Sigmoid colon (tissue), 7 donors: ENCODE data around the gene SPIRE1. TPM values are rescaled to one million over a fixed set of nuclear protein-coding genes. Genes with fewer than 3 reads are reported as not detected.
A peak's percentile ranks its signal among the peaks of the same experiment; 100 is the strongest.
"Not testable (repeated sequence)": the region's sequence is repeated elsewhere in the genome, so short reads cannot be mapped to it uniquely, and the experiment has no call there.

Source experiments
- DNase-seq: peaks from one replicate; pipeline ENCODE4 v3.0.0-alpha.2; 2019
- H3K27ac ChIP-seq, 4 donors: fragments of 200-600 bp; sonication (generic); one replicate each; pipeline ENCODE4 v1.5.1; 2016 to 2019; ENCODE audit warnings: mild to moderate bottlenecking in 1 of 4
- H3K27me3 ChIP-seq, 3 donors: fragments of 200-600 bp; sonication (generic); one replicate each; pipeline ENCODE4 v1.5.1; 2019; ENCODE audit warnings: mild to moderate bottlenecking in 1 of 3
- H3K36me3 ChIP-seq, 4 donors: fragments of 200-600 bp; sonication (generic); one replicate each; pipeline ENCODE4 v1.5.1; 2016 to 2019
- H3K4me1 ChIP-seq, 4 donors: fragments of 200-600 bp; sonication (generic); one replicate each; pipeline ENCODE4 v1.5.1; 2017 to 2019
- H3K4me3 ChIP-seq, 4 donors: fragments of 200-600 bp; sonication (generic); one replicate each; pipeline ENCODE4 v1.5.1; 2017 to 2019; ENCODE audit warnings: mild to moderate bottlenecking in 2 of 4, moderate library complexity in 1 of 4
- H3K9me3 ChIP-seq, 4 donors: fragments of 200-600 bp in 3 of 4; sonication (generic) in 3 of 4; one replicate each; pipeline versions ENCODE4 v1.5.1 to v1.6.1; 2013 to 2019
- EP300 ChIP-seq, 4 donors: sonication (generic); formaldehyde crosslinking; IDR thresholded peaks; one replicate each; pipeline ENCODE4 v1.6.1; 2017; ENCODE audit warnings: antibody characterized with exemption in 4 of 4
- POLR2A ChIP-seq, 2 donors: fragments of 450-650 bp; IDR thresholded peaks; one replicate each; pipeline ENCODE4 v1.6.1; 2016; ENCODE audit warnings: antibody characterized with exemption in 2 of 2, mild to moderate bottlenecking in 2 of 2, moderate library complexity in 2 of 2
- POLR2AphosphoS5 ChIP-seq, 4 donors: sonication (generic); formaldehyde crosslinking; IDR thresholded peaks; one replicate each; pipeline ENCODE4 v1.6.1; 2017; ENCODE audit warnings: antibody characterized with exemption in 4 of 4
- WGBS, 2 donors: extraction: QIAGEN DNeasy Blood & Tissue Kit; methylation state at CpG; one replicate each; pipeline ENCODE4 v1.1.7; 2013; 5-methylcytosine and 5-hydroxymethylcytosine counted together
- intact Hi-C: fragments of 100-400 bp; cut with DNase I; formaldehyde crosslinking; loops from one replicate; pipeline ENCODE4 v1.15.1; 2023
- polyA plus RNA-seq, 3 donors: library from polyadenylated mRNA; stranded (reverse); fragments of 200-250 nt; gene quantifications; one replicate each; pipeline ENCODE4 v1.2.3, GENCODE V29; 2013
- total RNA-seq, 4 donors: library from RNA; depleted of rRNA; stranded (reverse); fragments of >200 nt; gene quantifications; one replicate each; pipeline ENCODE4 v1.1.0, GENCODE V29; 2016
- TF ChIP-seq, protein P1 (sequence below), 4 experiments: fragments of 450-650 bp in 3 of 4; fragments of 200-600 bp in 1 of 4; IDR thresholded peaks; one replicate each; pipeline ENCODE4 v1.5.1; 2016 to 2019; ENCODE audit warnings: antibody characterized with exemption in 4 of 4, mild to moderate bottlenecking in 3 of 4, moderate library complexity in 2 of 4
- donor health status: healthy with polysubstance abuse.
- donor health status: Bipolar disorder and iron deficiency.
- donor health status: healthy.

SPIRE1 gene
- total and polyA plus RNA-seq, 7 donors: 2.1 to 31.6 (median 22.7) TPM

DNA sequence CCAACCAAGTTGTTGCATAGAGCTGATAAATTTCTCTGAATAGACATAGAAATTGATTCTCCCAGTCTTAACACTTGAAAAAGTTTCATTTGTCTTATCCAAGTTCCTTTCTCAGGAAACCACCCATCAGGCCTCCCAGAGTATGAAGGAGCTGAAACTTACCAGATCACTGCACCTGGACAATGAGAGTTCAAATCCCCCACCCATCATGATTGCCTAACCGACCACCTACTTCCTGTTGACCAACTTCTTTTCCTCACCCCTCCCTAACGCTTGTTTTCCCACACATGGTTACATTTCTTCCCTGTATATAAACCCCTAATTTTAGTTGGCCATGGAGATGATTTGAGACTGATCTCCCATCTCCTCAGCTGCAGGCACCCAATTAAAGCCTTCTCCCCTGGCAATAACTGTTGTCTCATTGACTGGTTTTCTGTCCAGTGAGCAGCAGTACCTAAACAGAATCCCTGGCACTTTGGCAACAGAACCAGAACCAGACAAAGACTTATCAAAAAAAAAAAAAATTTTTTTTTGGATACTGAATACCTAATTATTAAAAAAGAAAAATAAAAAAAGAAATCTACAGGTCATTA, 103.0 kb downstream of the SPIRE1 start:
- H3K4me1 ChIP-seq: peaks cover 0 to 10% (median 8%) of the 10 kb centered on the region in 4 donors
- H3K27me3 ChIP-seq: no peaks in the 10 kb centered on the region
- DNase-seq: no peak
- 80 to 83% methylated on average over 2 of the region's 2 CpGs for WGBS, 2 donors
- no peak overlapping the region for H3K27ac ChIP-seq
- no peak overlapping the region for H3K4me3 ChIP-seq
- no peaks in the 10 kb centered on the region for H3K36me3 ChIP-seq
- intact Hi-C loops: no loop called here
- H3K9me3 ChIP-seq: no peaks in the 10 kb centered on the region
- TF ChIP-seq, protein P1, sequence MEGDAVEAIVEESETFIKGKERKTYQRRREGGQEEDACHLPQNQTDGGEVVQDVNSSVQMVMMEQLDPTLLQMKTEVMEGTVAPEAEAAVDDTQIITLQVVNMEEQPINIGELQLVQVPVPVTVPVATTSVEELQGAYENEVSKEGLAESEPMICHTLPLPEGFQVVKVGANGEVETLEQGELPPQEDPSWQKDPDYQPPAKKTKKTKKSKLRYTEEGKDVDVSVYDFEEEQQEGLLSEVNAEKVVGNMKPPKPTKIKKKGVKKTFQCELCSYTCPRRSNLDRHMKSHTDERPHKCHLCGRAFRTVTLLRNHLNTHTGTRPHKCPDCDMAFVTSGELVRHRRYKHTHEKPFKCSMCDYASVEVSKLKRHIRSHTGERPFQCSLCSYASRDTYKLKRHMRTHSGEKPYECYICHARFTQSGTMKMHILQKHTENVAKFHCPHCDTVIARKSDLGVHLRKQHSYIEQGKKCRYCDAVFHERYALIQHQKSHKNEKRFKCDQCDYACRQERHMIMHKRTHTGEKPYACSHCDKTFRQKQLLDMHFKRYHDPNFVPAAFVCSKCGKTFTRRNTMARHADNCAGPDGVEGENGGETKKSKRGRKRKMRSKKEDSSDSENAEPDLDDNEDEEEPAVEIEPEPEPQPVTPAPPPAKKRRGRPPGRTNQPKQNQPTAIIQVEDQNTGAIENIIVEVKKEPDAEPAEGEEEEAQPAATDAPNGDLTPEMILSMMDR (IDR thresholded peaks at IDR 0.05): no peak
- no peak for TF ChIP-seq EP300 (IDR thresholded peaks at IDR 0.05)
- no peak for TF ChIP-seq POLR2AphosphoS5 (IDR thresholded peaks at IDR 0.05)
- TF ChIP-seq POLR2A (IDR thresholded peaks at IDR 0.05): no peak

DNA sequence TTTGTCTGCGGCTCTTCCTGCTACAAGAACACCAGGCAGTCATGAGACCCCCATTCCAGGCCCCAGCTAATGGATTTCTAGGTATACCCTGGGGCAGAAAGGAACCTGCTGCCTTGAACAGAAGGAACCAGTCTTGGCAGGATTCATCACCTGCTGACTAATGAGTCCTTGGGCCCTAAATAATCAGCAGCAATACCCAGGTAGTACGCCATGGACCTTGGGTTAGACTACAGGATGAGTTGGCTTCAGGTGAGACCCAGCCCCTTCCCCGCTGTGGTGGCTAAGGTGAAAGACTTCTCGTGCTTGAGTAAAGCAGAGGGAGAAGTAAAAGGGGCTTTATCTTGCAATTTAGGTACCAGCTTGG, 105.0 kb downstream of the SPIRE1 start:
- Histone ChIP-seq H3K9me3 (no peaks in the 10 kb centered on the region), H3K4me1 (peaks cover 0 to 10% (median 8%) of the 10 kb centered on the region in 4 donors), H3K27me3 (no peaks in the 10 kb centered on the region), H3K27ac (no peak overlapping the region), H3K36me3 (no peaks in the 10 kb centered on the region), H3K4me3 (no peak overlapping the region)
- TF ChIP-seq POLR2A (IDR thresholded peaks at IDR 0.05) (no peak), EP300 (IDR thresholded peaks at IDR 0.05) (no peak), POLR2AphosphoS5 (IDR thresholded peaks at IDR 0.05) (no peak)
- TF ChIP-seq, protein P1 (IDR thresholded peaks at IDR 0.05): no peak
- DNase-seq: no peak
- intact Hi-C loops: no loop called here
- WGBS, 2 donors: 89 to 94% methylated on average over 4 of the region's 4 CpGs

DNA sequence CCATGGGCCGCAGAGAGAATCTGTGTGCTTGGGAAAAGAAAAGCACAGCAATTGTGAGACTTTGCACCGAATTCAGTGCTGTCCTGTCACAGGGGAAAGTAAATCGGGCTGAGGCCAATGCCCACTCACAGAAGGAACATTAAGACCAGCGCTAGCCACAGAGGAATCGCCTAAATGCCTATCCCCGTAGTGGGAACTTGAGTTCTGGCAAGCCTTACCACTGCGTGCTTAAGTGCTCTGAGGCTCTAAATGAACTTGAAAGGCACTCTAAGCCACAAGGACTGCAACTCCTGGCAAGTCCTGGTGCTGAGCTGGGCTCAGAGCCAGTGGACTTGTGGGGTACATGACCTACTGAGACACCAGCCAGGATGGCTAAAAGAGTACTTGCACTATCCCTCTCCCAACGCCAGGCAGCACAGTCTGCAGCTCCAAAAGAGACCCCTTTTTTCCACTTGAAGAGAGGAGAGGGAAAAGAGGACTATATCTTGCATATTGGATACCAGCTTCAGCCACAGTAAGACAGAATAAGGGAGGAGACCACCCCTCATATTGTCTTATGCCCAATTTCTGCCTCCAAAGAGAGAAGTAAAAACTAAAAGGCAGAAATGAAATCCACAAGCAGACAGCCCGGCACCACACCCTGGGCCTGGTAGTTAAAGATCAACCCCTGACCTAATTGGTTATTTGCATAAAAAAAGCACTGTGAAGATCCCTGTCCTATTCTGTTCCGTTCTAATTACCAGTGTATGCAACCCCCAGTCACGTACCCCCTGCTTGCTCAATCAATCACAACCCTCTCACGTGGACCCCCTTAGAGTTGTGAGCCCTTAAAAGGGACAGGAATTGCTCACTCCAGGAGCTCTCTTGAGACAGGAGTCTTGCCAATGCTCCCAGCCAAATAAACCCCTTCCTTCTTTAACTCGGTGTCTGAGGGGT, 105.7 kb downstream of the SPIRE1 start:
- H3K27ac ChIP-seq, intact Hi-C loops, H3K4me3 ChIP-seq: not testable (repeated sequence)

DNA sequence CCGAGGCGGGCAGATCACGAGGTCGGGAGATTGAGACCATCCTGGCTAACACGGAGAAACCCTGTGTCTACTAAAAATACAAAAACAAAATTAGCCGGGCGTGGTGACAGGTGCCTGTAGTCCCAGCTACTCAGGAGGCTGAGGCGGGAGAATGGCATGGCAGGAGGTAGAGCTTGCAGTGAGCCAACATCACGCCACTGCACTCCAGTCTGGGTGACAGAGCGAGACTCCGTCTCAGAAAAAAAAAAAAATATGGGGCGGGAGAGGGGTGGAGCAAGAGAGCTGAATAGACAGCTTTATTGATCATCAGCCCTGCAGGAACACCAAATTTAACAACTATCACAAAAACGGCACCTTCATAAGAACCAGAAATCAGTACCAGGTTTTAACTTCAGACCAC, 106.4 kb downstream of the SPIRE1 start:
- H3K9me3 ChIP-seq, H3K27me3 ChIP-seq, intact Hi-C loops, H3K27ac ChIP-seq, DNase-seq, H3K36me3 ChIP-seq, H3K4me3 ChIP-seq: not testable (repeated sequence)
- H3K4me1 ChIP-seq: peaks cover 0 to 10% (median 8%) of the 10 kb centered on the region in 4 donors
- 90 to 92% methylated on average over 13 of the region's 13 CpGs for WGBS, 2 donors

More for the DNA sequence above, 105.7 kb downstream of the SPIRE1 start:
- 69 to 87% methylated on average over 13 of the region's 13 CpGs for WGBS, 2 donors
- DNase-seq: peak; percentile 68
- not testable (repeated sequence) for H3K27me3 ChIP-seq, H3K9me3 ChIP-seq, H3K36me3 ChIP-seq
- H3K4me1 ChIP-seq: peaks cover 0 to 10% (median 8%) of the 10 kb centered on the region in 4 donors

DNA sequence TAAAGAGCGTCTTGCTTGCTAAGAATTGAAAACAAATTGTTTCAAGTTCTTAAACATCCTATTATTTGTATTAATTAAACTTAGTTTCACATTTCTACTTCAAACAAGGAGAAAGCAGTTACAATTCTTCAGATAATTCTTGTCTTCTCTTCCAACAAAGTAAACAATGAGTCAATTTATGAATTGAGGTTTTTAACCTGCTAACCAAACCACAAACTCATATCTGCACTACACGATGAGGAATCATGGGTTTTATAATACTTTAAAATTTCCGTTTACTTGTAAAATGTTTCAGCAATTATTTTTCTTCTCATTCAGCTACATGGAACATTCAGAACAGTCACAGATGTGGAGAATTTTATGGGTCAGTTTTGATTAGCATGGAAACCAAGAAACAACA, 114.2 kb downstream of the SPIRE1 start:
- intact Hi-C loops: no loop called here
- H3K27ac ChIP-seq: no peak overlapping the region
- no peak for DNase-seq
- 41 to 62% methylated on average over 3 of the region's 3 CpGs for WGBS, 2 donors
- no peak overlapping the region for H3K4me3 ChIP-seq
- TF ChIP-seq POLR2A (IDR thresholded peaks at IDR 0.05): no peak
- H3K9me3 ChIP-seq: peaks cover 0 to 5% (median 4%) of the 10 kb centered on the region in 4 donors
- H3K36me3 ChIP-seq: peaks cover 0 to 13% (median 0%) of the 10 kb centered on the region in 4 donors
- no peaks in the 10 kb centered on the region for H3K4me1 ChIP-seq
- H3K27me3 ChIP-seq: no peaks in the 10 kb centered on the region

DNA sequence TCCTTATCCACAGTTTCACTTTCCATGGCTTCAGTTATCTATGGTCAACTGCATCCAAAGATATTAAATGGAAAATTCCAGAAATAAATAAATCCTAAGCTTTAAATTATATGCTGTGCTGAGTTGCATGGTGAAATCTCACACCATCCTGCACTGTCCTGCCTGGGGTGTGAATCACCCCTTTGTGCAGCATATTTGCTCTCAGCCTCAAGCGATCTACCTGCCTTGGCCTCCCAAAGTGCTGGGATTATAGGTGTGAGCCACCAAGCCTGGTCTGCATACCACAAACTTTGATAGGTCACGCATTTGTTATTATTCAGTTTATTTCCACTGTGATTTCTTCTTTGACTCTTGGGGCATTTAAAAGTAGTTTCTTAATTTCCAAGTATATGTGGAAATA, 117.2 kb downstream of the SPIRE1 start:
- H3K4me1 ChIP-seq: peaks cover 0 to 4% (median 0%) of the 10 kb centered on the region in 4 donors
- H3K9me3 ChIP-seq: peaks cover 0 to 5% (median 4%) of the 10 kb centered on the region in 4 donors
- H3K36me3 ChIP-seq: peaks cover 0 to 6% (median 0%) of the 10 kb centered on the region in 4 donors
- no peak overlapping the region for H3K4me3 ChIP-seq
- TF ChIP-seq EP300 (IDR thresholded peaks at IDR 0.05) (no peak), POLR2A (IDR thresholded peaks at IDR 0.05) (no peak), POLR2AphosphoS5 (IDR thresholded peaks at IDR 0.05) (no peak)
- TF ChIP-seq, protein P1 (IDR thresholded peaks at IDR 0.05): no peak
- H3K27ac ChIP-seq: no peak overlapping the region
- no peak for DNase-seq
- H3K27me3 ChIP-seq: no peaks in the 10 kb centered on the region
- 97 to 98% methylated on average over 2 of the region's 2 CpGs for WGBS, 2 donors
- intact Hi-C loops: no loop called here

DNA sequence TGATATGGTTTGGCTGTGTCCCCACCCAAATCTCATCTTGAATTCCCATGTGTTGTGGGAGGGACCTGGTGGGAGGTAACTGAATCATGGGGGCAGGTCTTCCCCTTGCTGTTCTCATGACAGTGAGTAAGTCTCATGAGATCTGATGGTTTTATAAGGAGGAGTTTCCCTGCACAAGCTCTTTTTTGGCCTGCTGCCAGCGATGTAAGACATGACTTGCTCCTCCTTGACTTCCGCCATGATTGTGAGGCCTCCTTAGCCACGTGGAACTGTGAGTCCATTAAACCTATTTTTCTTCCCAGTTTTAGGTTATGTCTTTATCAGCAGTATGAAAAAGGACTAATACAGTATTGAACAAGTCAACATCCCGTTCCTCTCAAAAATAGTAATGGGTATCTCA, 118.7 kb downstream of the SPIRE1 start:
- H3K4me1 ChIP-seq, H3K4me3 ChIP-seq, DNase-seq, intact Hi-C loops, H3K36me3 ChIP-seq, H3K27me3 ChIP-seq, H3K27ac ChIP-seq, H3K9me3 ChIP-seq: not testable (repeated sequence)
- WGBS, 2 donors: 80 to 90% methylated on average over 4 of the region's 4 CpGs
